ENCODE data around the gene GGA3. TPM values are rescaled to one million over a fixed set of nuclear protein-coding genes. Genes with fewer than 3 reads are reported as not detected.

The GGA3 gene
- total RNA-seq, 1 experiment from 2014 or later = 58.3 TPM

GRCh38 chr17:75238684-75239191, 22.7 kb downstream of the GGA3 start:
- ATAC-seq = peak; percentile 79
- H4K20me1 ChIP-seq (ENCODE audit: insufficient read depth) = peaks cover 6% of the 10 kb centered on the region; the same call in 1 of the 2 replicates
- H2AFZ ChIP-seq (ENCODE audit: low read depth, low read length, poor library complexity, severe bottlenecking) = no peak overlapping the region
- TF ChIP-seq YY1 (IDR thresholded peaks at IDR 0.05; ENCODE audit: extremely low read depth, insufficient replicate concordance, low read depth, low read length) (no peak), EZH2 (IDR thresholded peaks at IDR 0.05) (no peak), SP1 (IDR thresholded peaks at IDR 0.05; ENCODE audit: low read depth) (no peak), ZFX (IDR thresholded peaks at IDR 0.05) (no peak), FOSL1 (IDR thresholded peaks at IDR 0.05; ENCODE audit: low read depth) (no peak), CTCF (IDR thresholded peaks at IDR 0.05 in 2 of 3, conservative IDR thresholded peaks at IDR 0.05 in 1 of 3; ENCODE audit: borderline replicate concordance in 1 of 3, insufficient read depth in 1 of 3, low read depth in 2 of 3, low read length in 2 of 3) (peak; percentile 77 to 99 (median 99)), POLR2AphosphoS5 (IDR thresholded peaks at IDR 0.05; ENCODE audit: low read depth, low read length) (peak; percentile 36; the same call in 1 of the 2 replicates), ELF1 (IDR thresholded peaks at IDR 0.05; ENCODE audit: borderline replicate concordance, low read depth) (no peak), RAD21 (IDR thresholded peaks at IDR 0.05; ENCODE audit: low read depth) (peak; percentile 68), TCF7L2 (IDR thresholded peaks at IDR 0.05; ENCODE audit: borderline replicate concordance, extremely low read depth, insufficient read depth, insufficient read length) (no peak)
- TF ChIP-seq, protein P1, sequence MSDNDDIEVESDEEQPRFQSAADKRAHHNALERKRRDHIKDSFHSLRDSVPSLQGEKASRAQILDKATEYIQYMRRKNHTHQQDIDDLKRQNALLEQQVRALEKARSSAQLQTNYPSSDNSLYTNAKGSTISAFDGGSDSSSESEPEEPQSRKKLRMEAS (IDR thresholded peaks at IDR 0.05) = no peak
- TF ChIP-seq, protein P2, sequence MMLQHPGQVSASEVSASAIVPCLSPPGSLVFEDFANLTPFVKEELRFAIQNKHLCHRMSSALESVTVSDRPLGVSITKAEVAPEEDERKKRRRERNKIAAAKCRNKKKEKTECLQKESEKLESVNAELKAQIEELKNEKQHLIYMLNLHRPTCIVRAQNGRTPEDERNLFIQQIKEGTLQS (IDR thresholded peaks at IDR 0.05) = no peak
- RAD21 ChIA-PET (ENCODE audit: low non-redundant PET in 1 of 2, low total read pairs in 2 of 2, uncharacterized antibody in 2 of 2, unreplicated experiment in 2 of 2) = no interaction called here
- H3K36me3 ChIP-seq (ENCODE audit: control insufficient read depth in 1 of 2, insufficient read depth in 2 of 2, low read length in 2 of 2) = peaks cover 69 to 81% of the 10 kb centered on the region in 2 experiments
- BruUV-seq (replicated peaks) = no TSS peak
- intact Hi-C loops (cut with micrococcal nuclease) = loop anchor here (1.0 kb wide), 2 partner anchors 124 to 277 kb away; no protein-coding TSS in a partner anchor
- no peak overlapping the region for H3K4me2 ChIP-seq (ENCODE audit: low read length)
- H3K4me3 ChIP-seq (replicated peaks in 1 of 2; ENCODE audit: low read depth in 1 of 2, low read length in 2 of 2) = no peak overlapping the region
- peak; percentile 59 for DNase-seq (ENCODE audit: low read depth, low spot score)
- CTCF ChIA-PET = interaction anchor here (0.6 to 3.3 kb wide), 4 partner anchors 11 to 270 kb away, joined by 3 to 30 read pairs (median 8); no protein-coding TSS in a partner anchor
- H3K9me3 ChIP-seq (ENCODE audit: control insufficient read depth in 1 of 2, insufficient read depth in 1 of 2, low read depth in 1 of 2, low read length in 2 of 2) = no peaks in the 10 kb centered on the region
- H3K79me2 ChIP-seq (ENCODE audit: insufficient read depth, low read length) = no peaks in the 10 kb centered on the region
- peaks cover 0 to 11% of the 10 kb centered on the region in 2 experiments; a peak in 1 of 4 replicates for H3K4me1 ChIP-seq (ENCODE audit: control insufficient read depth in 1 of 2, insufficient read depth in 2 of 2, low read length in 2 of 2)
- H3K9me2 ChIP-seq (ENCODE audit: insufficient read depth) = no peaks in the 10 kb centered on the region
- POLR2A ChIA-PET = no interaction called here
- no peak overlapping the region; the same call in 1 of the 2 replicates for H3K27ac ChIP-seq (ENCODE audit: low read depth, low read length)
- no peak overlapping the region for H3K9ac ChIP-seq (ENCODE audit: low read length)
- no peaks in the 10 kb centered on the region for H3K27me3 ChIP-seq (ENCODE audit: insufficient read depth, low read length)
